T-helper 9 cell (primary cell): ENCODE results near the gene POLG2.
"Not testable (repeated sequence)": the region's sequence is repeated elsewhere in the genome, so short reads cannot be mapped to it uniquely, and the experiment has no call there.

ENCODE experiments used
- DNase-seq: peaks from one replicate; pipeline ENCODE4 v3.0.0-alpha.2; 2020

POLG2 gene

DNA sequence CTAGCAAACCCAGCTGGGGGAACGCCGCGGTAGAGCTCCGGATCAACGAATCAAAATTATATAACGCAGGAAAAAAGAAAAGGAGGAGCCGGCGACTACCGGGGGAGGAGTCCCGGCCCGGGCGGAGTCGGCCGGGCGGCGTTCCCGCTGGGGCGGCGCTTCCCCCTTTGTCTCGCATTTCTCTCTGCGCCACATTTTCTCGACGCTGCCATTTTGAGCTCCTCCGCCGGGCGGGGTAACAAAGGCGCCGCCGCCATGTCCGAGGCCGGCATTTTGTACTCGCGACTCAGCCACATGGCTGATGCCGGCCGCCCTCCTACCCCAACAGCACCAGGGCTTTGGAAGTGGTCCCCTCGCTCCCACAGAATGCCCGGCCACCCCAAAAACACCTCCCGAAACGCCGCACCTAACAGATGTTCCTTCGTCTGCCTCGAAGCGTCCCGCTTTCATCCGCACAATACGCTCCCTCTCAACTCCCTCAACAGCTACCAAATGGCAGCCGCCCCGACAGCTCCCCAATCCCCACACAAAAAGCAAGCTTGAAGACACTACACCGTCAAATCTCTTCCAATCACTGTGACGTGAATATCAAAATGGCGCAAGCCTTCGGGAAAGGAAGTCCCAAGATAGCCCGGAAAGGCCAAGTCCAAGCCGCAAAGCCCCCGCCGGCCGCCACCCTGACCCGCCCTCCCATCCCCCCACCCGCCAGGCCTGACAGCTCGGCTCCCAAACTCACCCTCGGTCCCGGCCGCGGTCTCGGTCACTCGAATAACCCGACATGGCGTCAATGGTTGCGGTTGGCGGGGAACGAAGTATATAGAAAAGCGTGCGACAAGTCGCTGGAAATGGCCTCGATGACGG, 8.7 kb upstream of the POLG2 start:
- peak; percentile 71 for DNase-seq

DNA sequence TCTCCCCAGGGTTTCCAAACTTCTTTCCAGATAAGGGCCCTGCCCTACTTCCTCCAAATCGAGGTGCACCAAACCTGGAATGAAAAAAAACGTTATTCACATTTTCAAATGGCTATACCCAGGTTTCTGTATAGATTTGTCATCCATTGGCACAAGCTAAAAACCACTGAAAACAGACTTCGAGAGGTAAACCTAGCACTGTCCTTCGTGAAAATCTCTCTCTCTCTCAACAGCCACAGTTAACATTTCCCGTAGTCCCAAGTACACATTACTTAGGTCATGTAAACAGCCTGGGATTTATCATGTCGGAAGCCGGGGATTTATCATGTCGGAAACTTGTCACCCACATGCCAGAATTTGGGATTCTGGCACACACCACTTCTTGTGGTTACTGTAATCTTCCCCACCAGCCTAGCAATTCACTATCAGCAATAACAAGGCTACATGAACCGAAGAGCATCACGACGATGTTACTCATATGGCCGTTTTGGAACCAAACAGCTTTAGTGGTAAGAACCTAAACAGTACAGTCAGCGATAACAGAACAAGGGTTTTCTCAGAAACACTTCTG, 8.0 kb upstream of the POLG2 start:
- no peak for DNase-seq

DNA sequence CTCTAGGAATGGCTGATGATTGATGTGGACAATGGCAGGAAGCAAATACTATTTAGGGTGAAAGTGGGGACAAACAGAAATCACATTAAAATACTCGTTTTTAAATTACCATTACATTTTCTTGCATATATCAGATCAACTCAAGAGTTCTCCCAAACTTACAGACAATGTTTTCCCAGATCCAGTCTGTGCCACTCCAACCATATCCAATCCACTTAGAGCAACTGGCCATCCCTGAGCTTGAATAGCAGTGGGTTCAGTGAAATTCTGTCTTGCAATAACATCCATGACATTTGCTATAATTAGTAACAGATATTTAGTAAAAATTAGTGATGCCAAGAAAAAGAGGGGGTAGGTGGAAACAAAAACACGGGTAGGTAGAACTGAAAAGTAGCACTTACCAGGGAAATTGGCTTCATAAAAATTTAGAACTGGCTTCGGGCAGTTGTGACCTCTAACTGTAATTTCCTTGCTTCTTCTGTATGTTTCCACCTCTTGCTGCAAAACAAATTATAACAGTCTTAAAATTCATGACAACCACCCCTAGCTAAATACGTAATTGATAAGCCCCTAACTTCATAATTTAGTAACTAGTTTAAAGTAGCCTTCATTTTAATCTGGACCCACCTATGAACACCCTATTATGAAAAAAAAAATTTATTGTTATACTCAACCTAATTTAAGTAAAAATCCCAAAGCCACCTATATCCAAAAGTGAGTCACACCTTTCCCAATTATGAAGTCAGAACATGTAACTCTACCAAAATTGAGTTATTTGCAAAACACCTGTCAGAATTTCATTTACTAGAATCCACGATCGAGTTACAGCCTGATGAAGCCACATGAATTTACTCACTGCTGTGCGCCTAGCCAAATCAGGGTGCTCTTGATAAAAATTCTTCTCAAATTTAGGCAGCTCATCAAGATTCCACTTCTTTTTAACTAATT, 7.2 kb upstream of the POLG2 start:
- DNase-seq: no peak

DNA sequence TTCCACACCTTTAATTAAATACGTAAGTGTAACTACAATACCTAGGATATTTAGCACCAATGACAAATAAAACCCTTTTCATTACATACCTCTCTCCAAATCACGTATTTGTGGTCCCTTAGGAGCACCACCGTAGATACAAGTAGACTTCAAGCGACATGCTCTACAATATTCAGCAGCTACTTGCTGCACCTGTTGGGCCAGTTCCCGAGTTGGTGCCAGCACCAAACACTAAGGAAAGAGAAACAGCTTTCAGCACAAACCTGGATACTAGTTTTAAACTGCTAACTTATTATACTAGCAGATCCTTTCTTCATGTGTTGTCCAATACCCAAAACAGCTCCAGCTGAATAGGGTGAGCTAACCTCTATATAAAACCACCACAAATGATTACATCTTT, 6.5 kb upstream of the POLG2 start:
- no peak for DNase-seq

DNA sequence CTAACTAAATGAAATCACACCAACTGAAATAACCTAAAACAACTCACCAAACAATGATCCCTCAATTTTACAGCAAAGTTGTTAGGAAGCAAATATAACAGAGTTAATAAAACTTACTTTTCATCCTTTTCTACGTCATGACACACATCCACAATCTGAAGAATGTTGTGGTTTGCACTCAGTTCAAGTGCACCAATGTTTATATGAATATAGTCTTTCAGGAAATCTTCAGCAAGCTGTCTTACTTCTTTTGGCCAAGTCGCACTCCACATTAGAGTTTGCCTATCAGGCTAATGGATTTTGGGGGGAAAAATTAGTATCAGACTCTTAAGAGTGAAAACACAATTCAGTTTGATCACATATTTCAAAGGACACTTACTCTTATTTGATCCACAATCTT, 6.0 kb upstream of the POLG2 start:
- DNase-seq: no peak

DNA sequence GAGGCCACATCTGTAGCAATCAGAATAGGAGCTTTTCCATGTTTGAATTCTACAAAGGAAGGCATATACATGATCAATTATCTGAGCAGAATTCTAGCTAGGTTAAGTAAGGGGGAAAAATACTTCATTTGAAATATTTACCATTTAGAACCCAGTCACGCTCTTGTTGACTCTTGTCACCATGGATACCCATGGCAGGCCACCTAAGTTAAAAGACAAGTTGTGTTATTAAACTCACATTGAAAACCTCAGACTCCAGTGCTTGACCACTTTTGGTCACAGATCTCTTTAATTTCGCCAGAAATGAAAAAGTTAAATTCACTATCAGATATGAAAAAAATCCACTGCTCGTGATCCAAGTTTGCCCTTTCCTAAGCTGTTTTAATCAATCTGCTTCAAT, 5.2 kb upstream of the POLG2 start:
- no peak for DNase-seq

DNA sequence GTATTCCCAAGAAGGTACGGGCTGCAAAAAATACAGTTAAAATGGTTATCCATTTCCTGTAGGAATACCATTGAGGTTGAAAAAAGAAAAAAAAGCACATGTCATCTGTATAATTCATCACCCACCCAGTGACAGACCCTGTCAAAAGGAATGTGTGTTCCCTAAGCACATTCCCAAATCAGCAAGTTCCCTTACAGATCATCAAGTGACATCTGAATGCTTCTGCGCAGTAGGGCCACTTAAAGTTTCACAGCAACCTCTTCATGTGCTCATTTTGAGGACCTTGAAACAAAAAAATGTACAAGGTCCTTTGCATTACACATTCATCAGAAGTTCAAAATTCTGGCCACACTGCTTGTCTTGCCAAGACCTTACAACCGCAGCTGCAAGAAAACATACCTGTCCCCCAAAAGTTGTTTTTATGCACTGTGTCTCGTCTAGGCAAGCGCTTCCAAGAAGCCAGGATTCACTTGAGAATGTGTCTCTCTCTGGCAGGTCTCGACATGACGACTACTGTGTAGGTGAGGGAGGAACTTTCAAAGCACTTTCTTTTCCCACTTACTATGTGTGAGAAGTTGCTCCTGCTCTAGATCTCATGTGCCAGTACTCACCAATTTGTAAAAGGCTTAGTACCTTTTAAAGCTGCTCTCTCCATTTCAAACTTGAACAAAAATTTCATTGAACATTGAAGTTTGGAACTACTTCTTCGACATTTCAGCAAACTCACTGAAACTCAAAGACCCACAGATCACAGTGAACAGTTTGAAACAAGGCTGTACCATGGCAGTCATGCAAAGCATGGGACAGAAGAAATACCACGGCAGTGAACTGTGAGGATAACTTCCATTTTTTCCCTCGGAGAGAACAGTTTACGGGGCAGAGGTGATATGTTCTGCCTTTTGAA, 4.3 kb upstream of the POLG2 start:
- DNase-seq: no peak

DNA sequence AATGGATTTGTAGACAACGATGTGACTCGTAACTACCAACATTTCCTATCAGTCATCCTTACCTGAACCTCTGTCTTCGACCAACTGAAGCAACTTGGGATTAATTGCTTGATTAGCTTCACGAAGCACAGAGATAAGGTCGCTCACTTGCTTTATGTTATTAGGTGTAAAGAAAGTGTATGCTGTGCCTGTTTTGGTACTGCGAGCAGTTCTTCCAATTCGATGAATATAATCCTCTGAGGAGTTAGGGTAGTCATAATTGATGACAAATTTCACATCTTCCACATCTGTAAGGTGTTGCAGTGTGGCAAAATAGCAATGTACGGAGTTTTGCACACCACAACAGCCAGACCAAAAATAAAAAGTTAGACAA, 3.6 kb upstream of the POLG2 start:
- DNase-seq: no peak

DNA sequence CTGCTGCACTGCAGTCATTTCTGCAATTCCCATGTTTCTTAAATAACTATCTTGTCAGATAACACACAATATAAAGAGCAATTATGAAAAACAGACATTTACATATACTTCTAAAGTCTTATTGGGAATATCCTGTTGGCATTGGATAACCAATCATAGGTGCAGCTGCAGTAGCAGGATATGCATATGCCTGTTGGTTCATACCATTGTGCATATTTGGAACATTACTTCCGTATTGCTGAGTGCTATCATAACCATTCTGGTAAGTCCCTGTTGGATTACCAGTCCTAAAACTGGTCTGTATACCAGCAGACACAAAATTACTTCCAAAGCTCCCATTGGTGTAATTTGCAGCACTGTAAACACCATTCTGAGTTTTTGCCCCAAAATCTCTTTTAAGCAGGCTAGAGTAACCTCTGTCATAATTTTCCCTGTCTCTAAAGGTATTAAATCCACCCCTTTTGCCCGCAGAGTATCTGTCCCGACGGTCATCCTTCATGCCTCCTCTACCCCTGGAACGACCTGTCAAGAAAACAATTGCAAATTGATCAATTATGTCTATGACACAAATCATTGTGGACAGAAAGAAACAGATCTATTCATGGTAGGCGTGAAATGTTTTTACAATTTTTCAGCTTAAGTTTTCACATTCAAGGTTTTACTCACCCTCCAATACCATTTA, 3.1 kb upstream of the POLG2 start:
- DNase-seq: no peak

DNA sequence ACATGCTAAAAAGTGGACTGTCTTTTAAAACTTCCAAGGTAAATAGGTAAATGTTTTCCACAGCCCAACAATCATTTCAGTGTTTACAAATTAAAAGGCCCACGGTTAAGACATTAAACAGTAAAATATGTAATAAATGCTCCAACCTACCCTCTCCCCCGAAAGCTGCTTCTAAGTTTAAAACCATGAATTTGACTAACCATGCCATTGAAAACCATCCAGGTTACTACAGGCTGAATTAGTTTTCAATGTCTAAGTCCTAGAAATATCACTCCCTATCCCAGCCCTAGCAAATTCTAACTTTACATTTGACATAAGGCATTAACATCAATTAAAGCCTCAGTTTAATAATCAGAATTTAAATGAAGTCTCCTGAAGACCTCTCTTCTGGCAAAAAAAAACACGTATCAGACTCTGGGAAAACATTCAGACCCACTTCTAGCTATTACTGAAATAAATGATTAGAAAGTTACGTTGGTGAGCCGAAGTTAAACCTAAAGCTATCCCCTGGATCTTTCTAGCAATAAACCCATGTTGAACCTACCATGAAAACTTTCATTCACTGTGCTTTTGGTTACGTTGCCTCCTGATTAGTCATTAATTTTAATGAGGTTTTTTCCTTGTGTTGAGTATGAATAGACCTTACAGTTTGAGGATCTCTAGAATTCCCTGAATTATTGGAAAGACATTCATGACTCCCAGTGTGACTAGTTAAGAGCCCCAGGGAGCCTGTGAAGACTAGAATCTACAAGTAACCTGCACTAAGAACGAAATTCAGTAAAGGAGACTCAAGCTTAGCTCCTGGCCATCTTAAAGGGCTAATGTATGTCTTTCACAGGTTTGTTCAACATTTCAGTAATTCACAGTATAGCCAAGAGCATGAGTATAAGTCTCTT, 1.7 kb upstream of the POLG2 start:
- no peak for DNase-seq

DNA sequence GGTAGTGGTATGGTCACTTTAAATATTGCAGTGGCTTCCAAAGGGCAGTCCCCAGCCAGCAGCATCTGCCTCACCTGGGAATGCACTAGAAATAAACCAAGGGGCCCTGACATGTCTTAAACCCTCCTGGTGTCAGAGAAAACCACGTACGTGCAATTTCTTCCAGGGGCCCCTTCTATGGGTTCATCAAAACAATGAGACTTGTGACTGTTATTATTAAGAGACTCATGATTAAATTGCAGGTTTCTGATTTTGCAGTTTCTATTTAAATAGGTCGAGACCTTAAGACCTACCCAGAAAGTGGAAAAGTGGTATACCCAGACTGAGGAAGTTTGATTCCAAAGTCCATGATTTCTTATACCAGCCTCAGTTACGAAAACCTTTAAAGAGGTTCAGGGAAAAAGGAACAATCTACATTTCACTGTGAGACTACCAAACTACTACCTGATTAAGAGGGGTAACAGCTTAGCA, 746 bp upstream of the POLG2 start:
- DNase-seq: no peak

DNA sequence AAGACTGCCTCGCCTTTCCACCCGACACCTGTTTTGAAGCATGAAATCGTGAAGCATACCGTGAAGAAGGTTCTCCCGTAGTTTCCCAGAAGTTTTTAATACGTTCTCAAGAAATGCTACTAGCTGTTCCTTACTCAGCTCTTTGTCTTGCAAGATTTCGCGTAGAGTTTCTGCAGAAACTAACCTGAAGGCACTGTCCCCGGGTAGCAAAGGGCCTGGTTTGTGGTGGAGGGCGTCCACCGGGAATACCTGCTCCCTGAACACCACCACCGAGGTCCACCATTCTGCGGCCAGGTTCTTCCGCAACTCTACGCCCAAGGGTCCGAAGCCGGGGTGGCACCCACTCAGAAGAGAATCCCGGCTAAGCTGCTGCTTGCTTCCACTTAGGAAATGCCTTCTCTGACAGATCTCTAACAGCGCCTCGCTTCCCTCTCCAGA, 487 bp downstream of the POLG2 start:
- no peak for DNase-seq

DNA sequence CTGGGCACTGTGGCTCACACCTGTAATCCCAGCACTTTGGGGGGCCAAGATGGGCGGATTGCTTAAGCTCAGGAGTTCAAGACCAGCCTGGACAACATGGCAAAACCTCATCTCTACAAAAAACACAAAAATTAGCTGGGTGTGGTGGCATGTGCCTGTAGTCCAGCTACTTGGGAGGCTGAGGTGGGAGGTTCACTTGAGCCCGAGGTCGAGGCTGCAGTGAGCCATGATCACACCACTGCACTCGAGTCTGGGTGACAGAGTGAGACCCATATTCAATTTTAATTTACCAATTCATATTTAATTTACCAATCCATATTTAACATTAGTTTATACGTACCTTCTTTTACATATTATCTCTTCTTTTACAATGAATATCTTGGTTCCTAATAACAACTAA, 1.6 kb downstream of the POLG2 start:
- DNase-seq: not testable (repeated sequence)

DNA sequence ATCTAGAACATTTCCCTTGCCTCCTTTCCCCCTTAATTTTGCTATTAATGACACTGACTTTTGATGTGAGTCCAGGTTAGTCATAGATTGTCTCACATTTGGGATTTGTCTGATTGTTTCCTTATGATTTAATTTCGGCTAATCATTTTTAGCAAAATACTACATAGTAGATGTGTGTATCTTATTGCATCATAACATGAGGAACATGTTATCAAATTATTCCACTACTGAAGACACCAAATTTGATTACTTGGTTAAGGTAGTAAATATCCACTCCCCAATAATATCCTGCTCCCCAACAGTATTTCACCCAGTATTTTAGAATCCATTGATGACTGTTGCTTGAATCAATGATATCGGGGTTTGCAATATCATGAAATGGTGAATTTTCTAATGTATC, 2.7 kb downstream of the POLG2 start:
- DNase-seq: no peak

DNA sequence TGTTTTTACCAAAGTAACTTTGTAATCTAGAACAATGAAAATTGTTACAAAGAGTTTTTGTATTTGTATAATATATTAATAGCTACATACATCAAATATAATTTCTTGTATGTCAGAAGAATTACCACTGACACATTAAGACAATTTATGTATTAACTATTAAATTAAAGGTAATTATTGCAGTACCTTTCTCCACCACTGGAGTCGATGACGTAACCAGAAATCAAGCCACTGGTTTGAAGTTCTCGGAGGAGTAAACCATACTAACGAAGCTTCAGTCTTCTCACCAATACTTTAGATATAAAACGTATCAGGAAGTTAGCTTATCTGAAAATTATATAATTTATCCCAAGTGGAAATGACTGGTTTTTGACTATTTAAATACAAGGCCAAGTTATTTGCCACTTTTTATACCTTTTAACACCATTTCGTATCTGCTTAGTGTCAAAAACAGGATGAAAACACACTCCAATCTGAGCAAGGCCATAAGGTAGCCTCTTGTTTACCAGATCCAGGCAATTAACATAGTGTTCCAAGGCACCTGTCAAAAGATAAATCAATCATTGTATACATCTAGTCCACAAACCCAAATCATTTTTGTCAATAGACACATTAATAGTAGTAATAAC, 4.3 kb downstream of the POLG2 start:
- peak; percentile 16 for DNase-seq

DNA sequence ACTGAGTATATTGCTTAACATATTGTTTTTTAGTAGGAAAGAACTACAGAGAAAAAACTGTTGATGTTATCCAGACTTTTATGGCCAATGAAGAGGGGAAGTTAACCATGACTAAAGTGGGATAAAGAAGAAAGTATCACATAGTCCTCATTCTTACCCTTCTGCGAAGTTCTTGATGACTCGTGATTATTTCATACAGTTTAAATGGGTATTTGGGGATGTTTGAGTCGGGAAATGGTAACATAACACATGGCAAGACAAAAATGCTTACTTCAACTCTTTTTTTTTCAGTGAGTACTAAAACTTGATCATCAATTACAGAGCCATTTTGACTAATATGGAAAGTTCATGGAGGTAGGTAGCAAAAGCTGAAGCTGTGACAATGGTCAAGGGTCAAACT, 4.9 kb downstream of the POLG2 start:
- DNase-seq: no peak

DNA sequence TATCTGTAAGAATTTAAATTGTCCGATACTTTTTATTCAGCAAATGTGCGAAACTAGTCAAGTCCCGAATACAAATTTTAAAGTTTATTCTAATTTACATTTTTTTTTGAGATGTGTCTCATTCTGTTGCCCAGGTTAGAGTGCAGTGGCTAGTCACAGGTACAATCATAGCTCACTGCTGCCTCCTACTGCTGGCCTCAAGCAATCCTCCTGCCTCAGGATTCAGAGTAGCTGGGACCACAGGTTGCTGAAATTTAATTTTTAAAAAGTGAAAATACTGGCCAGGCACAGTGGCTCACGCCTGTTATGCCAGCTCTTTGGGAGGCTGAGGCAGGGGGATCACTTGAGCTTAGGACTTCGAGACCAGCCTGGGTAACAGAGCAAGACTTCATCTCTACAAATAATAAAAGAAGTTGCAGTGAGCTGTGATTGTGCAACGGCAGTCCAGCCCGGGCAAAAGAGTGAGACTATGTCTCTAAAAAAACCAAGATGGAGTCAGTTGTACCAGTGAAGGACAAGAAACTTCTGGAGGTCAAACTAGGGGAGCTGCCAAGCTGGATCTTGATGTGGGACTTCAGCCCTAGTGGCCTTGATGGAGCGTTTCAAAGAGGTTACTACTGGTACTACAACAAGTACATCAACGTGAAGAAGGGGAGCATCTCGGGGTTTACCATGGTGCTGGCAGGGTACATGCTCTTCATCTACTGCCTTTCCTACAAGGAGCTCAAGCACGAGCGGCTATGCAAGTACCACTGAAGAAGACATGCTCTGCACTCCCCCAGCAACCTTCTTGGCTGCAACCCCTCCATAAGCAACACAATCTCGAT, 5.6 kb downstream of the POLG2 start:
- DNase-seq: peak; percentile 45

DNA sequence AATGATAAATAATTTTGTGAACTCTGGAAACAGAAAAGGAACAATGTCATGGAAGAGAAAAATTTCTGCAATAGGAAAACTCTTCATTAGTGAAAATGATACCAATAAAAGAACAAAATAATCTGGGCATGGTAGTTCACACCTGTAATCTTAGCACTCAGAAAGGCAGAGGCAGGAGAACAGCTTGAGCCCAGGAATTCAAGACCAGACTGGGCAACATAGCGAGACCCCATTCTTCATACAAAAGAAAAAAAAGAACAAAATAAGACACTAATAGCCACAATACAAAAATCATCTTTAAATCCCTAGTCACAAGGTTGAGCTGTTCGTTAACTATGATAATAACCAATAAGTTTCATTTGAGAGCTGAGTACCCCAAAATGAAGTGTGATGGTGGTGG, 8.6 kb downstream of the POLG2 start:
- no peak for DNase-seq

DNA sequence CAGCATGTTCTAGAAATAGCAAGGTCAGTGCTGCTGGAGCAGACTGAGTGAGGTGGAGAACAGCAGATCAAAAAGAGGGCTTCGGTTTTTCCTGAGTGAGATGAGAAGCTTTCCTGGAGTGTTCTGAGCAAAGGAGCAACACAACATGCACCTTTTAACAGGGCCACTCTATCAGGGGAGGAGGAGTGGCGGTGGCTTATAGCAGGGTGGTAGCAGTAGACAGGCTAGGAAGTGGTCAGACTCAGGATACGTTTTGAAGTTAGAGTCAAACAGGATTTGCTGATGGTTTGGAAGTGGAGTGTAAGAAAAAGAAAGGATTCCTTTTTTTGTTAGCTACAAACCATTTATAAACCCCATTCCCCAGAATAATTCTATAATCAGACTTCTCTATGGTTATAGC, 12.5 kb downstream of the POLG2 start:
- DNase-seq: no peak
